K562 (cell line): ENCODE measurements around the gene NPR3. TPM values are rescaled to one million over a fixed set of nuclear protein-coding genes. Genes with fewer than 3 reads are reported as not detected.

Source experiments
- ATAC-seq: fragments of 200-7000 bp; cut with Tn5 transposase; 3 replicates; pipeline ENCODE4 v1.9.1; 2020; ENCODE audit warnings: moderate library complexity
- BruUV-seq: library from RNA; stranded (reverse); fragments of 400-500 nt; replicated peaks from 2 replicates; lab custom pipeline; 2021; lab: Mats Ljungman, UMichigan
- CTCF ChIA-PET: fragments of 300-600 bp; formaldehyde crosslinking; extraction: SDS; loops from one replicate; lab custom pipeline; 2021; ENCODE audit warnings: low intra/inter-chr PET ratio; lab: Yijun Ruan, JAX
- POLR2A ChIA-PET: fragments of 300-600, 350-650 bp; sonication (Branson Sonifier 250); formaldehyde crosslinking; extraction: SDS; loops from one replicate; lab custom pipeline; 2021; ENCODE audit warnings: antibody characterized with exemption, inconsistent platforms; lab: Yijun Ruan, JAX
- DNase-seq, 4 experiments: peaks; one replicate each; pipeline versions ENCODE4 v3.0.0 to v3.0.0-alpha.2; 2011 to 2018; ENCODE audit warnings: low spot score in 3 of 4, mixed read lengths in 3 of 4; ENCODE audit errors: extremely low read depth in 1 of 4
- FAIRE-seq: peaks from 2 replicates; lab custom pipeline; 2011; peaks lifted over from hg19 to GRCh38; lab: Jason Lieb, UNC
- H2AFZ ChIP-seq: 2 replicates; pipeline ENCODE4 v1.6.0; 2011; ENCODE audit warnings: low read depth, low read length, control low read depth, inconsistent platforms
- H3K27ac ChIP-seq: fragments of 200-600 bp; 3 replicates; pipeline ENCODE4 v1.8.0; 2011; ENCODE audit warnings: low read depth, mild to moderate bottlenecking, control low read depth, inconsistent platforms, low read length, moderate library complexity, mixed read lengths; ENCODE audit errors: extremely low read depth
- H3K27me3 ChIP-seq, 2 experiments: fragments of 300-600 bp in 1 of 2; 2 replicates in 1 of 2; 3 replicates in 1 of 2; pipeline versions ENCODE4 v1.6.0 to v1.8.0; 2011; ENCODE audit warnings: inconsistent platforms in 2 of 2, low read length in 2 of 2, mild to moderate bottlenecking in 1 of 2, mixed read lengths in 1 of 2, moderate library complexity in 1 of 2; ENCODE audit not compliant: control insufficient read depth in 2 of 2, insufficient read depth in 2 of 2
- H3K36me3 ChIP-seq: fragments of 300-600 bp; 3 replicates; pipeline ENCODE4 v1.8.0; 2011; ENCODE audit warnings: mild to moderate bottlenecking, low read length, inconsistent platforms; ENCODE audit not compliant: control insufficient read depth, insufficient read depth
- H3K4me1 ChIP-seq, 2 experiments: fragments of 200-600 bp in 1 of 2; replicated peaks in 1 of 2; 2 replicates in 1 of 2; 3 replicates in 1 of 2; pipeline versions ENCODE4 v1.5.1 to v1.8.0; 2011; ENCODE audit warnings: inconsistent platforms in 2 of 2, low read length in 2 of 2, mild to moderate bottlenecking in 1 of 2, mixed read lengths in 1 of 2, moderate library complexity in 1 of 2; ENCODE audit not compliant: control insufficient read depth in 2 of 2, insufficient read depth in 2 of 2
- H3K4me2 ChIP-seq: 2 replicates; pipeline ENCODE4 v1.6.1; 2011; ENCODE audit warnings: low read length, control low read depth, inconsistent platforms, mixed read lengths; ENCODE audit not compliant: insufficient read depth
- H3K4me3 ChIP-seq: fragments of 200-600 bp; sonication (generic), shearing (Covaris generic); 2 replicates; pipeline ENCODE4 v1.5.1; 2016; ENCODE audit warnings: control low read depth, inconsistent platforms
- H3K79me2 ChIP-seq: fragments of 200-600 bp; 3 replicates; pipeline ENCODE4 v1.8.0; 2011; ENCODE audit warnings: low read length, inconsistent platforms; ENCODE audit not compliant: control insufficient read depth, insufficient read depth
- H3K9ac ChIP-seq, 2 experiments: 2 replicates each; pipeline versions ENCODE4 v1.6.0 to v1.6.1; 2011; ENCODE audit warnings: low read depth in 2 of 2, low read length in 2 of 2, control low read depth in 1 of 2, inconsistent platforms in 1 of 2, mild to moderate bottlenecking in 1 of 2, mixed read lengths in 1 of 2; ENCODE audit not compliant: insufficient read depth in 1 of 2
- H3K9me1 ChIP-seq: one replicate; pipeline ENCODE4 v1.6.0; 2011; ENCODE audit warnings: inconsistent platforms, mild to moderate bottlenecking, low read length, moderate library complexity; ENCODE audit not compliant: control insufficient read depth, insufficient read depth
- H3K9me3 ChIP-seq: replicated peaks from 2 replicates; pipeline ENCODE4 v1.5.1; 2011; ENCODE audit warnings: low read depth, low read length, inconsistent platforms; ENCODE audit not compliant: control insufficient read depth, insufficient read depth
- H4K20me1 ChIP-seq: replicated peaks from 2 replicates; pipeline ENCODE4 v1.6.1; 2011; ENCODE audit warnings: low read length, inconsistent platforms, mixed read lengths; ENCODE audit not compliant: control insufficient read depth, insufficient read depth
- DNMT1 ChIP-seq: fragments of 450-650 bp; IDR thresholded peaks from 2 replicates; pipeline ENCODE4 v1.6.1; 2016; ENCODE audit warnings: antibody characterized with exemption, mild to moderate bottlenecking
- HDGF ChIP-seq: fragments of 450-650 bp; IDR thresholded peaks from 2 replicates; pipeline ENCODE4 v1.6.1; 2016
- MAZ ChIP-seq, 2 experiments: fragments of 450-650 bp in 1 of 2; sonication (generic) in 1 of 2; formaldehyde crosslinking; IDR thresholded peaks in 1 of 2; conservative IDR thresholded peaks in 1 of 2; 2 replicates each; pipeline versions ENCODE4 v1.4.0 to v1.5.0; 2020; ENCODE audit warnings: mild to moderate bottlenecking in 1 of 2, missing genetic modification reagents in 1 of 2
- MTF1 ChIP-seq: fragments of 250-450 bp; sonication (Bioruptor Pico); IDR thresholded peaks from 2 replicates; pipeline ENCODE4 v1.9.0; 2021; ENCODE audit warnings: moderate library complexity, mild to moderate bottlenecking, inconsistent platforms, borderline replicate concordance
- NFE2L1 ChIP-seq: fragments of 450-650 bp; IDR thresholded peaks from 2 replicates; pipeline ENCODE4 v1.6.1; 2016; ENCODE audit warnings: missing genetic modification characterization, low read depth, mild to moderate bottlenecking, missing compliant biosample characterization, moderate library complexity, borderline replicate concordance
- PHTF2 ChIP-seq: fragments of 250-450 bp; sonication (Bioruptor Pico); IDR thresholded peaks from 2 replicates; pipeline ENCODE4 v1.5.0; 2021; ENCODE audit warnings: mild to moderate bottlenecking
- SNAPC5 ChIP-seq: fragments of 250-450 bp; sonication (Bioruptor Pico); IDR thresholded peaks from 2 replicates; pipeline ENCODE4 v1.8.0; 2021; ENCODE audit warnings: moderate library complexity, mild to moderate bottlenecking, inconsistent platforms
- TGIF2 ChIP-seq: sonication (generic); formaldehyde crosslinking; IDR thresholded peaks from 2 replicates; pipeline ENCODE4 v1.8.1; 2022; ENCODE audit warnings: mild to moderate bottlenecking, missing genetic modification reagents, moderate library complexity
- ZBTB8A ChIP-seq: fragments of 450-650 bp; IDR thresholded peaks from 2 replicates; pipeline ENCODE4 v1.6.1; 2018; ENCODE audit warnings: mild to moderate bottlenecking, moderate library complexity; ENCODE audit not compliant: partially characterized antibody
- ZNF57 ChIP-seq: fragments of 450-650 bp; formaldehyde crosslinking; IDR thresholded peaks from 2 replicates; pipeline ENCODE4 v1.4.0; 2020; ENCODE audit warnings: mild to moderate bottlenecking, moderate library complexity
- ZNF76 ChIP-seq: fragments of 250-450 bp; sonication (Bioruptor Pico); IDR thresholded peaks from 2 replicates; pipeline ENCODE4 v1.4.0; 2020; ENCODE audit warnings: mild to moderate bottlenecking, moderate library complexity, borderline replicate concordance
- in situ Hi-C: fragments of 300-500 bp; cut with MboI; formaldehyde crosslinking; loops from 4 replicates; pipeline ENCODE4 v1.15.0; 2018; ENCODE audit warnings: inconsistent platforms, mixed read lengths
- intact Hi-C: fragments of 100-400 bp; cut with micrococcal nuclease; formaldehyde crosslinking; loops from 2 replicates; pipeline ENCODE4 v1.14.2; 2022
- polyA plus RNA-seq, 8 experiments: library from polyadenylated mRNA; depleted of rRNA in 4 of 8; stranded (reverse) in 5 of 8; unstranded in 3 of 8; fragments of >200 nt; fragmentation: Nextera tagmentation in 2 of 8; fragmentation: Illumina TruSeq in 1 of 8; extraction: Ambion mirVana in 2 of 8; extraction: Trizol in 1 of 8; gene quantifications; 2 replicates each; pipeline versions ENCODE4 v1.2.1 to v1.2.3, GENCODE V29; 2011 to 2014; ENCODE audit warnings: inconsistent platforms in 1 of 8, missing spikeins in 1 of 8
- total RNA-seq, 7 experiments: library from RNA; depleted of rRNA in 6 of 7; stranded (reverse); fragments of >200 nt in 6 of 7; fragmentation: Illumina TruSeq in 2 of 7; extraction: Trizol in 2 of 7; gene quantifications; 2 replicates each; pipeline versions ENCODE4 v1.2.1 to v1.2.3, GENCODE V29; 2011 to 2021; ENCODE audit warnings: low replicate concordance in 1 of 7
- TF ChIP-seq, protein P1 (sequence below): fragments of 450-650 bp; formaldehyde crosslinking; conservative IDR thresholded peaks from 2 replicates; pipeline ENCODE4 v1.4.0; 2022; ENCODE audit warnings: mild to moderate bottlenecking, missing genetic modification characterization
- TF ChIP-seq, protein P2 (sequence below): fragments of 450-650 bp; formaldehyde crosslinking; IDR thresholded peaks from 2 replicates; pipeline ENCODE4 v1.4.0; 2022; ENCODE audit warnings: missing genetic modification characterization

Gene NPR3
- total and polyA plus RNA-seq, 9 of the 15 experiments (the other 6 are each of a cell fraction or from before 2014, with no cell fraction given), result 0.01 to 0.11 (median 0.04) TPM; not detected in 2

GRCh38 chr5:32812399-32812798 is 101.3 kb downstream of the NPR3 start (continued):
- TF ChIP-seq, protein P1, sequence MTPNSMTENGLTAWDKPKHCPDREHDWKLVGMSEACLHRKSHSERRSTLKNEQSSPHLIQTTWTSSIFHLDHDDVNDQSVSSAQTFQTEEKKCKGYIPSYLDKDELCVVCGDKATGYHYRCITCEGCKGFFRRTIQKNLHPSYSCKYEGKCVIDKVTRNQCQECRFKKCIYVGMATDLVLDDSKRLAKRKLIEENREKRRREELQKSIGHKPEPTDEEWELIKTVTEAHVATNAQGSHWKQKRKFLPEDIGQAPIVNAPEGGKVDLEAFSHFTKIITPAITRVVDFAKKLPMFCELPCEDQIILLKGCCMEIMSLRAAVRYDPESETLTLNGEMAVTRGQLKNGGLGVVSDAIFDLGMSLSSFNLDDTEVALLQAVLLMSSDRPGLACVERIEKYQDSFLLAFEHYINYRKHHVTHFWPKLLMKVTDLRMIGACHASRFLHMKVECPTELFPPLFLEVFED (CRISPR knock-in tag), result no peak
- TF ChIP-seq SNAPC5 (CRISPR knock-in tag) (no peak), TGIF2 (CRISPR knock-in tag) (no peak), ZNF57 (CRISPR knock-in tag) (no peak)
- TF ChIP-seq, all 486 proteins: peak for 0

DNA sequence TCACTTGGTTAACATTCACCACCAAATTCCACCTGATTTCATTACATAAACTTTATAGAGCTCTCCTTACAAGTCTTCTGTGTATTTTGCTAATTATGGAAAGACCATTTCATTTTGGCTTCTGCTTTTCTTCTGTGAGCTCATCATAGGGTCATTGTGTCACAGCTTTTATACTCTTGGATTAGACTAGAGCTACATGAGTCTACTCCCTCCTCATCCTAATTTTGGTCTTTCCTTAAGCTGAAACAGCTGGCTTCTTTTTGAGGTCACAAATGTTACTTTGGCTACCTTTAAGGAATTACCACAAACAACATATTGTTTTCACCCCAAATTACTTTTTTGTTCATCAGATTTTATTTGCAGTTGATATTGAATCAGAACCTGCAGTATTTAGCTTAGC is 103.0 kb downstream of the NPR3 start:
- Histone ChIP-seq H3K9ac (no peak overlapping the region), H3K9me1 (no peaks in the 10 kb centered on the region), H3K9me3 (no peaks in the 10 kb centered on the region), H3K79me2 (no peaks in the 10 kb centered on the region), H3K4me3 (no peak overlapping the region), H3K27ac (no peak overlapping the region), H3K4me2 (no peak overlapping the region), H2AFZ (no peak overlapping the region), H4K20me1 (no peaks in the 10 kb centered on the region), H3K36me3 (no peaks in the 10 kb centered on the region), H3K27me3 (no peaks in the 10 kb centered on the region), H3K4me1 (no peaks in the 10 kb centered on the region)
- FAIRE-seq (no peak), ATAC-seq (no peak), DNase-seq (no peak)
- ChIA-PET CTCF (no interaction called here), POLR2A (no interaction called here)
- TF ChIP-seq NFE2L1 (no peak), DNMT1 (no peak), ZBTB8A (no peak), MTF1 (CRISPR knock-in tag) (no peak), PHTF2 (CRISPR knock-in tag) (no peak), HDGF (no peak), ZNF76 (CRISPR knock-in tag) (no peak), MAZ (CRISPR knock-in tag; conservative IDR thresholded peaks at IDR 0.05 in 1 of 2, IDR thresholded peaks at IDR 0.05 in 1 of 2) (no peak)
- TF ChIP-seq, protein P2, sequence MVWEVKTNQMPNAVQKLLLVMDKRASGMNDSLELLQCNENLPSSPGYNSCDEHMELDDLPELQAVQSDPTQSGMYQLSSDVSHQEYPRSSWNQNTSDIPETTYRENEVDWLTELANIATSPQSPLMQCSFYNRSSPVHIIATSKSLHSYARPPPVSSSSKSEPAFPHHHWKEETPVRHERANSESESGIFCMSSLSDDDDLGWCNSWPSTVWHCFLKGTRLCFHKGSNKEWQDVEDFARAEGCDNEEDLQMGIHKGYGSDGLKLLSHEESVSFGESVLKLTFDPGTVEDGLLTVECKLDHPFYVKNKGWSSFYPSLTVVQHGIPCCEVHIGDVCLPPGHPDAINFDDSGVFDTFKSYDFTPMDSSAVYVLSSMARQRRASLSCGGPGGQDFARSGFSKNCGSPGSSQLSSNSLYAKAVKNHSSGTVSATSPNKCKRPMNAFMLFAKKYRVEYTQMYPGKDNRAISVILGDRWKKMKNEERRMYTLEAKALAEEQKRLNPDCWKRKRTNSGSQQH (CRISPR knock-in tag), result no peak
- in situ Hi-C loops, result no loop called here
- no TSS peak for BruUV-seq
- intact Hi-C loops, result no loop called here
